Stimulated activated CD4-positive, alpha-beta T cell treated with anti-CD3 and anti-CD28 coated beads, Interleukin-2, amount 100 ng/mL, for 4 hours (primary cell): Measurements from ENCODE around the gene LRRC23.

Experiments used
- DNase-seq: peaks from one replicate; pipeline ENCODE4 v3.0.0-alpha.2; 2020; ENCODE audit warnings: low read depth

LRRC23 gene

GRCh38 chr12:6957151-6957701 lies 52.6 kb downstream of the LRRC23 start:
- DNase-seq: no peak

GRCh38 chr12:6957741-6958608 lies 53.4 kb downstream of the LRRC23 start:
- DNase-seq: no peak

DNA sequence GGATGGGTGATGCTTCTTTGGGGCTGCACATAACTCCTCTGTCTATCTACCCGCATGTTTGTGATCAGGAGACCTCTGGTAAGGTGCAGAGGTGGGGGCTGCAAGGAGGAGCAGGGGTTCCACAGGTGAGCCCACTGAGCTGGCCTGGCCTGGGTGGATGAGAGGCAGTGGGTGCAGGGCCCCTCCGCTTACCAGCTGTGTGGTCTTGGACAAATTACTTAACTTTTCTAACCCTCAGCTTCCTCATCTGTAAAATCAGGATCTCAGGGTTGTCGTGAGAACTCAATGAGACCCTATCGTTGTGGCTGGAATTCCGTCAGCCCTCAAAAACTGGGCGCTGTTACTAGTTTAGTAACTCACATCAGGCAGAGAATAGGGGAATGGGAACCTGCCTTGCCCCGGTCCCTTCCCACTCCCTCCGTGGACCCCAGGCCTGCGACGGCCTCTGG lies 54.0 kb downstream of the LRRC23 start:
- DNase-seq: no peak

DNA sequence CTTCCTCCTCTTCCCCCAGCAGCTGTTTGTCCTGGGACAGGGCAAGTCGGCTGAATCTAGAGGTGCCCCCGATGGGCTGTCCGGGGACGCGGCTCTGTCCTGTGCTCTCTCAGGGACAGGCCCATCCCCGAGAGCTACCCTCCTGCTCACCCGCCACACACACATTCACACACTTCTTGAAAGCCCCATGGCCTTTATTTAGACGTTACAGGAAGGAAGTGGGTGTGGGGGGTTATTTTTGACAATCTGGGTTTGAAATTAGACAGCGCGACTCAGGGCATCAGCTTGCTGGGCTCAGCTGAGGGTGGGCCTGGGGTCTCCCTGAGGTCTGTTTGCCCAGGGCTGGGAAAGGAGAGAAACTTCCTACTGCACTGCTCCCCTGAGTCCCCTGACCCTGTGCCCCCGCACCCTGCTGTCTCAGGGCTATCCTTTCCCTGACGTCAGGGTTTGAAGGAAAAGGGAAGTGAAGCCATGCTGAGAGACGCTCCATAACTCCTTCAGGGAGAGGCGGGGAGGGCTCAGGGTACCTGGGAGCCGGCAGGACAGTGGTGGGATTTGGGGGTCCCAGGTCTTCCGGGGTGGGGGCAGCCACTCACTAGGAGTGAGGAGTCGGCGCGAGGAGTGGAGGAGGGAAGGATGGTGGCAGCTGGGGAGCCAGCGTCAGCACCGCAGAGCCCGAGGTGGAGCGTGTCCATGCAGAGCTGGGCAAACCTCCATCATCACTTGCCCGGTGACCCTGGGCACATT lies 54.6 kb downstream of the LRRC23 start:
- peak; percentile 66 for DNase-seq

DNA sequence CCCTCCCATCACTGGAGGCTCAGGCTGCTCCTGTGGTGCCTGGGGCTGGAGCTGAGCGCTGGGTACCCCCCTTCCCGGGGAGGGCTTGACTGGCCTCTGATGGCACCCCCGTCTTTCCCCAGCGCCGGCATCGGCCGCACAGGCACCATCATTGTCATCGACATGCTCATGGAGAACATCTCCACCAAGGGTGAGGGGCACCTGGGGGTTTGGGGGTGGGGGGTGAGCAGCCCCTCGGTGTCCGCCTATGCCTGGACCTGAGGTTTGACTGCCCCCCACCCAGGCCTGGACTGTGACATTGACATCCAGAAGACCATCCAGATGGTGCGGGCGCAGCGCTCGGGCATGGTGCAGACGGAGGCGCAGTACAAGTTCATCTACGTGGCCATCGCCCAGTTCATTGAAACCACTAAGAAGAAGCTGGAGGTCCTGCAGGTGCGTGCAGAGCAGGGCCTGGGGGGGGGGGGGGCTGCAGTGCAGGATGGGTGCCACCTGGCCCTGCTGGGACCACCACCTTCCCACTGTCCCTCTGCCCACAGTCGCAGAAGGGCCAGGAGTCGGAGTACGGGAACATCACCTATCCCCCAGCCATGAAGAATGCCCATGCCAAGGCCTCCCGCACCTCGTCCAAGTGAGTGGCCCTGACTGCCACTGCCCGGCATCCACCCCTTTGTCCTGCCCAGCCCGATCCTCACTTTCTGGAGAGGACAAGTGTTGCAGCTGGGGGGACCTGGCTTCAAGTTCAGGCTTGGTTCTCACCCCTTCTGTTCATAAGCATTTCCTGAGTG lies 55.4 kb downstream of the LRRC23 start:
- no peak for DNase-seq

GRCh38 chr12:6960593-6961277 lies 56.1 kb downstream of the LRRC23 start:
- DNase-seq: no peak

DNA sequence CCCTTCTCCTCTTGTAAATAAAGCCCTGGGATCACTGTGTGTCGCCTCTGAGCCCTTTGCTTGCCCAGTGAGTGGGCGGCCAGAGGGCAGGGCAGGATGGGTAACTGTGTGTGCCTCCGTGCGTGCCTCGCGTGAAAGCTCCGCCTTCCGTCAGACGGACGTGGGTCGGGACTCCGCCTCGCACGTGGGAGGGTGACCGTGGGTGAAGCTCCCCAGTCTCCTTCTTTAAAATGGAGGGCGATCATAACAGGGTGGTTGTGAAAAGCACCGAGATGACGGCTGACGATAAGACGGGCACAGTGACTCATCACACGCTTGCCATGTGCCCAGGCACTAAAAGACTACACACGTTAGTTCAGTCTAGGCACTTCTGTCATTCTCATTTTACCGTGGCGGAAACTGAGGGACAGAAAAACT lies 56.7 kb downstream of the LRRC23 start:
- DNase-seq: peak; percentile 98

DNA sequence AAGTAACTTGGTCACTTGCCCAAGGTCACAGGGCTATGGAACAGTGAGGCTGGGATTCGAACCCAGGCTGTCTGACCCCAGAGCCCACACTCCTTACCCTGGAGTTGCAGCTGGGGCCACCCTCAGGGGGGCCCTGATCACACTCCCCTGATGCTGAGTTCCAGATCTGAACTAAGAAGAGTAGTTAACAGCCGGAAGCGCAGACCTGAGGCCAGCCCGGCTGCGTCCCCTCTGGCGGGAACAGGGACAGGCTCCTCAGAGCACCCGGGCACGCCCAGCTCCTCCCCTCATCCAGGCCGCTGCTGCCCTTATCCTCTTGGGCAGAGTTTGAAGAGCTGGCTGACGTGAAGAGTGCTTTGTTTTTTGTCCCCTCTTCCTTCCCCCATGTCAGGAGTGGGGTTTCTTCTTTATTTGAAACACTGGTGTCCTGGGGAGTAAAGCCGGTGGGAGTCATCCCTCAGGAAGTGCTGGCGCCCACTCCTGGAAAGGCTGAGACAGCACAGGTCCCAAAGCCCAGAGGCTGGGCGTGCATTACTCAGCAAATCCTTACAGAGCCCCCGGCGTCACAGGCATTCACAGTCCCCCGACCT lies 57.2 kb downstream of the LRRC23 start:
- DNase-seq: no peak

- no peak for DNase-seq
Observed at GRCh38 chr12:6962285-6963015, 57.8 kb downstream of the LRRC23 start.

- DNase-seq: no peak
Observed at GRCh38 chr12:6963016-6963731, 58.6 kb downstream of the LRRC23 start.
